ENCODE measurements around the gene DYTN. TPM values are rescaled to one million over a fixed set of nuclear protein-coding genes. Genes with fewer than 3 reads are reported as not detected.
A peak's percentile ranks its signal among the peaks of the same experiment; 100 is the strongest.

DYTN gene
- total RNA-seq, 2 experiments from 2014 or later = not detected

- ChIA-PET CTCF (no interaction called here), POLR2A (no interaction called here)
- no peak for TF ChIP-seq CTCF (IDR thresholded peaks at IDR 0.05)
- Mint-ChIP-seq H3K4me1 (ENCODE audit: low read depth) (no peaks in the 10 kb centered on the region), H3K4me3 (no peak overlapping the region), H3K27me3 (peaks cover 13% of the 10 kb centered on the region), H3K36me3 (ENCODE audit: low read depth) (no peaks in the 10 kb centered on the region), H3K9me3 (peaks cover 10% of the 10 kb centered on the region), H3K27ac (no peak overlapping the region)
- Histone ChIP-seq H3K4me3 (ENCODE audit: low read length) (no peak overlapping the region), H3K27me3 (ENCODE audit: control insufficient read depth in 1 of 2, insufficient read depth in 2 of 2, low read length in 2 of 2) (no peaks in the 10 kb centered on the region), H3K9me3 (ENCODE audit: control insufficient read depth in 1 of 2, insufficient read depth in 1 of 2, low read length in 2 of 2) (peaks cover 0 to 9% of the 10 kb centered on the region in 2 experiments), H3K4me1 (ENCODE audit: insufficient read depth, low read length) (no peaks in the 10 kb centered on the region), H3K36me3 (ENCODE audit: insufficient read depth, low read length) (no peaks in the 10 kb centered on the region), H3K27ac (ENCODE audit: low read depth in 1 of 2, low read length in 2 of 2) (no peak overlapping the region)
- no peak for DNase-seq
- intact Hi-C loops (cut with DNase I, micrococcal nuclease) = no loop called here
- no peak for ATAC-seq (ENCODE audit: poor library complexity)
Measured at GRCh38 chr2:206657087-206657486, 61.1 kb downstream of the DYTN start.

- Mint-ChIP-seq H3K27me3 (peaks cover 28% of the 10 kb centered on the region), H3K4me3 (no peak overlapping the region), H3K27ac (no peak overlapping the region), H3K36me3 (ENCODE audit: low read depth) (no peaks in the 10 kb centered on the region), H3K9me3 (no peaks in the 10 kb centered on the region), H3K4me1 (ENCODE audit: low read depth) (no peaks in the 10 kb centered on the region)
- Histone ChIP-seq H3K27ac (ENCODE audit: low read depth in 1 of 2, low read length in 2 of 2) (no peak overlapping the region), H3K4me1 (ENCODE audit: insufficient read depth, low read length) (no peaks in the 10 kb centered on the region), H3K27me3 (ENCODE audit: control insufficient read depth in 1 of 2, insufficient read depth in 2 of 2, low read length in 2 of 2) (no peaks in the 10 kb centered on the region), H3K9me3 (ENCODE audit: control insufficient read depth in 1 of 2, insufficient read depth in 1 of 2, low read length in 2 of 2) (no peaks in the 10 kb centered on the region), H3K36me3 (ENCODE audit: insufficient read depth, low read length) (no peaks in the 10 kb centered on the region), H3K4me3 (ENCODE audit: low read length) (no peak overlapping the region)
- no peak for TF ChIP-seq CTCF (IDR thresholded peaks at IDR 0.05)
- POLR2A ChIA-PET = no interaction called here
- ATAC-seq (ENCODE audit: poor library complexity) (no peak), DNase-seq (no peak)
- CTCF ChIA-PET = no interaction called here
- intact Hi-C loops (cut with DNase I, micrococcal nuclease) = no loop called here
Measured at GRCh38 chr2:206647985-206648384, 70.2 kb downstream of the DYTN start.

- peaks cover 4 to 14% of the 10 kb centered on the region in 2 experiments for H3K9me3 ChIP-seq (ENCODE audit: control insufficient read depth in 1 of 2, insufficient read depth in 1 of 2, low read length in 2 of 2)
- no peak within 1 kb of the TSS for H3K4me3 Mint-ChIP-seq
- H3K27me3 Mint-ChIP-seq = peaks cover 33% of the 10 kb centered on the region
- H3K36me3 ChIP-seq (ENCODE audit: insufficient read depth, low read length) = no peaks in the 10 kb centered on the region
- no peaks in the 10 kb centered on the region for H3K4me1 ChIP-seq (ENCODE audit: insufficient read depth, low read length)
- H3K9me3 Mint-ChIP-seq = no peaks in the 10 kb centered on the region
- H3K4me1 Mint-ChIP-seq (ENCODE audit: low read depth) = no peaks in the 10 kb centered on the region
- no peak for ATAC-seq (ENCODE audit: poor library complexity)
- H3K27me3 ChIP-seq (ENCODE audit: control insufficient read depth in 1 of 2, insufficient read depth in 2 of 2, low read length in 2 of 2) = peaks cover 21 to 35% of the 10 kb centered on the region in 2 experiments
- no peak within 1 kb of the TSS for H3K4me3 ChIP-seq (ENCODE audit: low read length)
- H3K27ac Mint-ChIP-seq = no peak within 1 kb of the TSS
- peak in 3 of 14 experiments; percentile 3 to 34 (median 20) for DNase-seq
- no peaks in the 10 kb centered on the region for H3K36me3 Mint-ChIP-seq (ENCODE audit: low read depth)
- ChIA-PET CTCF (interaction anchor here (0.6 kb wide), 1 partner anchor 898 kb away, joined by 3 read pairs; no protein-coding TSS in a partner anchor), POLR2A (no interaction called here)
- intact Hi-C loops (cut with DNase I, micrococcal nuclease) = no loop called here
- no peak for TF ChIP-seq CTCF (IDR thresholded peaks at IDR 0.05)
- no peak within 1 kb of the TSS for H3K27ac ChIP-seq (ENCODE audit: low read depth in 1 of 2, low read length in 2 of 2)
Measured at GRCh38 chr2:206642075-206643025, 75.8 kb downstream of the DYTN start, which contains the start of gene FAM237A. Gene FAM237A, plus strand, starts transcription at chr2:206642487. Its CDS starts 1,750 bp downstream, at chr2:206644237.
